CD4-positive, alpha-beta T cell treated with Interleukin-15 for 4 hours (primary cell): ENCODE results near the gene TRIM71.

ENCODE experiments used
- DNase-seq: peaks from one replicate; pipeline ENCODE4 v3.0.0-alpha.2; 2020; ENCODE audit warnings: low spot score

Gene TRIM71

DNA sequence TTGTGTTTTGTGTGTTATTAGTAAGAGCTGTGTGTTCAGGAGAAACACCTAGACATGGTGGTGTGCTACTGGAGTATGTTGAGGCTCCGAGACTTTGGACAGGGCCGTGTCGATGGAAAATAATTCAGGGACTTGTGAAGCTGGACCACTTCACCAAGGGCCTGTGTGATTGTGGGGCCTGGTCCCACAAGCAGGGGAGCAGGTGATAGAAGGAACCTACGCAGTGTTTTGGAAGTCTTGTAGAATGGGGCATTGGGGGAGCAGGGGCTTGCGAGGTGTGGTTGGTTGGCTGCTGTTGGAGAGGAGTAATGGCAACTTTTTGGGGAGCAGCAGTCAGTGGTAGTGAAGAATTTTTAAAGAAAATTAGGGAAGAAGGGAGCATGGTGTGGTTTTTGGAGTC, 48.7 kb downstream of the TRIM71 start:
- no peak for DNase-seq

GRCh38 chr3:32867954-32868353, 50.2 kb downstream of the TRIM71 start:
- DNase-seq = no peak

DNA sequence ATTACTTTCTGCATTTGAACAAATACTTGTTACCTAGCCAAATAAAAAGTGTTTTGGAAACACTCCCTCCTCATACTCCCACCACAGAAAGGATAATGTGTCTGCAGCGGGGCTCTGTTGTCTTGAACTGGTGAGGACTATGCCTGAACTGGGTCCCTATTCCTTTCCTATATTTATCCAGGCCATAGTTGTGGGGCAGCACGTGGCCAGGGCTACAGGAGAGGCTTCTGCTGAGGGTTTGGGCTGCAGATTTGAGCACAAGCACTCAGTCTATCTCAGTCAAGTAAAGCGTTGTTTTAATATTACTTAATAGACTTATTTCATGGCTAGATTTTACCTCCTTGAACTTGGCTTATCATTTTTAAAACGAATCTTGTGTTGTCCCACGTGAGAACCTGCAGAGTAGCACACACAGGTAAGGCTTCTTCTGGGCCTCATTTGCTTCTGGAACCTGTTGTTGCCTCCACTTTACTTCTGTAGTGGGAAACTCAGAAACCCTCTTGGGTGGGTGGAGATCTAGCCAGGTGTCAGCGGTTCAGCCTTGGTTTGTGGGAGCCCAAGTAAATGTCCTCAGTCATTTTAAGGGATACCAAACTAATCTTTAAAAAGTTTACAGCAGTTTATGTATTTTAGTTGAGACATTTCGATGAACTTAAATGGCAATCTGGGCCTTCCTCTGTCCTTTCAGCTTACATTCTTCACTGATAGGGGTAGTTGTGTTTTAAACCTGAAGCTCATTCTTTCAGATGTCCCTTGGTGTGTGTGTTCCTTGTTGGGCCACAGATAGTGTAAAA, 51.1 kb downstream of the TRIM71 start:
- no peak for DNase-seq

DNA sequence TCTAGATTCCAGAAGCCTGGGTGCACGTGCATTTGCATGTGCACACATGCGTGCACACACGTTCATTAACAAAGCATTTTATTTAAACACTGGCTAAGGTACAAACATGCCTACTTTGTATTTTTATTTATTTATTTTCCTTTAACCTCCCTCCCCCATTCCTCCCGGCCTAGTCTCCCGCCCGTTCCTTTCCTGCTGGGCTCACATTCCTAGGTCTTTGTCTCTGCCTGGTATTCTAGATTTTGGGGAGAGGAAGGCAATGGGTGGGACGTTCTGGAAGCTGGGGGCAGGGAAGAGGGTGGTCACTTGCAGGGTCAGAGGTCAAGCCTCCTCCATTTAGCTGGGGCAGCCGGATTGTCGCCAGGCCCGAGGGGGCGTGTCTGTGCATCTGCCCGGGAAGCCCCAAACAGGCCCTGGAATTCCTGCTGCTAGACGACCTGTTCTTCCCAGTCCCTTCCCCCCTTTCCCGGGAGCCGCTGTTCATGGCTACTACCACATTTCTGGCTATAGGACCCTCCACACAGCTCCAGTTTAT, 51.8 kb downstream of the TRIM71 start:
- no peak for DNase-seq

DNA sequence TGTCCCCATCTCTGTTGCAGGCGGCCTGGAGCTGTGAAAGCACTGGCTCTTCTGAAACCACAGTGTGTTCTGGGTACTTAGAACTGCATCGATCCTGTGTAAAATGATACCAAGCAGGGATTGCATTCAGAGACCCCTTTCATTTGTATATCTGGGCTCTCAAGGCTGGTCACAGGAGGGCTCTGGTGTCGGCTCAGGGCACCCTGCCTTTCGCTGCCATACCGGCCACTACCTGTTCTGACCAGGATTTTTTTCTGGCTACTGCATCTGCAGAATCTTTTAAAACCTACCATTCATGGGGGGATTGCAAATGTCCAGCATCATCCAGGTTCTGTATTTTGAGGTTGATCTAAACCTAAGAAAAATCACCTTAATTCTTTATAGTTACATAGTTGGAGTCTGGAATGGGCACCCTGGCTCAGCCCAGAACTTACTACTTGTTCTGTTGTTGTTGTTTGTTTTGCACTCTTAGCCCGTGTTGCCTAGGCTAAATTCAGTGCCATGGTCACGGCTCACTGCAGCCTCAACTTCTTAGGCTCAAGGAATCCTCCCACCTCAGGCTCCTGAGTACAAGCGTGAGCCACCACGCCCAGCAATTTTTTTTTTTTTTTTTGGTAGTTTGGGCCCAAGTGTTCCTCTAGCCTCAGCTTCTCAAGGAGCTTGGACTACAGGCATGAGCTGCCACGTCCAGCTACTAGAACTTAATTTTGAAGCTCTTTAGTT, 52.7 kb downstream of the TRIM71 start:
- DNase-seq = no peak

- DNase-seq = no peak
Observed at GRCh38 chr3:32871273-32871672, 53.5 kb downstream of the TRIM71 start.

- DNase-seq = no peak
Observed at GRCh38 chr3:32872487-32873382, 54.9 kb downstream of the TRIM71 start.

- no peak for DNase-seq
Observed at GRCh38 chr3:32873531-32874130, 55.8 kb downstream of the TRIM71 start.

DNA sequence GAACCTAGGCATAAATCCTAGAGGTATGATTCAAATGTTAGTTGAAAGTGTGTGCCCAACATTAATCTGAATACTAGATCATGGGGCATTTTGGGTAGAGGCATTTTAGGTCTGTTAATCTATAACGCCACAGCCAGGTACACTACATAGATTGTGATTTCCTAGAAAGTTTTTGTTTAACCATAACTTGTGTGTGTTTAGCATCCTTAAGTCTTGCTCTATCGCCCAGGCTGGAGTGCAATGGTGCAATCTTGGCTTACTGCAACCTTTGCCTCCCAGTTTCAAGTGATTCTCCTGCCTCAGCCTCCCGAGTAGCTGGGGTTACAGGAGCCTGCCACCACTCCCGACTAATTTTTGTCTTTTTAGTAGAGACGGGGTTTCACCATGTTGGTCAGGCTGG, 59.1 kb downstream of the TRIM71 start:
- no peak for DNase-seq

- DNase-seq = no peak
Observed at GRCh38 chr3:32877598-32877997, 59.8 kb downstream of the TRIM71 start.

DNA sequence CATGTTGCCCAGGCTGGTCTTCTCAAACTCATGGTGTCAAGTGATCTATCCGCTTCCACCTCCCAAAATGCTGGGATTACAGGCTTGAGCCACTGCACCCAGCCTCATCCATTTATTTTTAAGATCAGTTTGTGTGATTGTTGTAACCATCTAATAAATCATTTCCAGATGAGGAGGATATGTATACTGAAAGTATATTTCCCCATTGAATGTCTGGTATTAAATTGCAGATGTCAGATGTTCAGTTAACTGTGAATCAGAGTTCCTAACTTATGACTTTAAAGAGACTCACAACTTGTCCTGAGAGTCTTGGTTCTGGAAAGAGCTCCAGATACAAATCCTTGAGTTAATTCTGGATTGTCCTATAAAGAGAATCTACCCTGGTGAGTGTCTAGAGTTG, 62.4 kb downstream of the TRIM71 start:
- no peak for DNase-seq

- no peak for DNase-seq
Observed at GRCh38 chr3:32881624-32882023, 63.8 kb downstream of the TRIM71 start.

DNA sequence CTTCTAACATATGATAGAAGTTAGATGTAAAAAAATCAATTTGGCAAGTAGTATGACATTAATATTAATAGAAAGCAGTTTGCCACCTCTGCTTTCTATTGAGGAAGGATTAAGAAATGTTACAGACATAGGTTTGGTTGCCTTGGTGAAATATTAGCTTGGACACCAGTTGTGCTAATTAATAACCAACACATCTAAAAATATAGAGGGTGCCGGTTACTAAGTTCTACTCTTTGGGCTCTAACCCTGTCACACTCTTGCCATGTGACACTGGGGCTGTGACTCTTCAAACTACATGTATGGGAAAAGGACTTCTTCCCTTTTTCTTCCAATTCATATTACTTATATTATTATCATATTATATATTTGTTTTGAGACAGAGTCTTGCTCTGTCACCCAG, 64.4 kb downstream of the TRIM71 start:
- DNase-seq = no peak

- DNase-seq = no peak
Observed at GRCh38 chr3:32882603-32883025, 64.8 kb downstream of the TRIM71 start.

DNA sequence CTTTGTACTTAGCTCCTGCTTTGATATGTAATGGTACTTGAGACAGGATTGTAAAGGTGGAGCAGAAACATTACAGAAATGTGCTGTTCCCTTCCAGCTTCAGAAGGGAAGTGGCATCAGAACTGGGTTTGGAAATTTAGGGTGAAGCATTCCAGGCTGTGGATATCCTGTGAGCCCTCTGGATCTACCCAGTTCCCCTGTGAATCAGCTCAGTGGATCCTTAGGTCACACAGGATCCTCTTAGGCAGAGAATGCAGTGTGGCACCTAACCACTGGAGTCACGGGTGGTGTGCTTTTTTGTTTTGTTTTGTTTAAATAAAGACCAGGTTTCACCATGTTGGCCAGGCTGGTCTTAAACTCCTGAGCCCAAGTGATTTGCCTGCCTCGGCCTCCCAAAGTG, 66.0 kb downstream of the TRIM71 start:
- no peak for DNase-seq

DNA sequence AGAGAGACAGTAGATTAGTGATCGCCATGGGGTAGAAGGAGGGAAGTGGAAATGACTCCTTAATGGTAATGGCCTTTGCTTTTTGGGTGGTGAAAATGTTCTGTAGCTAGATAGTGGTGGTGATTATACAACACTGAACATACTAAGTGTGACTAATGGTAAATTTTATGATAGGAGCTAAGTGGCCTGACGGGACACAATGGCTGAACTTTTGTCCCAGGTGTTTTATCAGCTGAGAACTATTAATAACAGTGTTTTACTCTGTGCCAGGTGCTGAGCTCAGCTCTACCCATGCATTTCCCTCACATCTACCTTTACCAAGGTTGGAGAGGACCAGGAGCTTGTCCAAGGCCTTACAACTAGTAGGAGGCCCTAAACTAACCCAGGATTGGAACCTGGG, 66.8 kb downstream of the TRIM71 start:
- no peak for DNase-seq

DNA sequence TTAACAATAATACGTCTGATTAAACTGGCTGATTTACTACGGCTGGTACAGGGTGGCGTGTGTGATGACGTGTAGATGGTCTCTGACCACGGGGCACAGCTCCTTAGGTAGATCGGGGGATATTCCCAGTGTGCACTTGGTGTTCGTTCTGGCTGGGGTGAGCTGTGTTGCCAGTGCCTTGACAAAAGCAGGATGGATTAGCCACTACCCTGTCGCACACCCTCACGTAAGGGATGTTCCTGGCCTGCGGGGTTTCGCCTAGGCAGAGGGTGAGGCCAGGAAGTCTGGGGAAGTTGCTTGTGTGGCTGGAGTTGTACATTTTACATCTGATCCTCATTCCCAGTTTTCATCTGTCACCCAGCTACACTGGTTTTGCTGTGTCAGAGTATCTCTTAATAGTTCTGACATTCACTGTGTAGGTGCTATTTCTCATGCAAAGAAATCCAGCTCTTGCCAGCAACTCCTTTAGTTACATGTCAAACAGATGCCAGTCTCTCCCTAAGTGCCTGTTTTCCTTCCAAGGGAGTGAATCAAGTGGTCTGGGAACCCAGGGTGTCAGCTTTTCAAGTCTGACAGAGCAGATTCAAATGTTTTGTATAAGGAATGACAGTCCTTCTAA, 67.6 kb downstream of the TRIM71 start:
- no peak for DNase-seq

DNA sequence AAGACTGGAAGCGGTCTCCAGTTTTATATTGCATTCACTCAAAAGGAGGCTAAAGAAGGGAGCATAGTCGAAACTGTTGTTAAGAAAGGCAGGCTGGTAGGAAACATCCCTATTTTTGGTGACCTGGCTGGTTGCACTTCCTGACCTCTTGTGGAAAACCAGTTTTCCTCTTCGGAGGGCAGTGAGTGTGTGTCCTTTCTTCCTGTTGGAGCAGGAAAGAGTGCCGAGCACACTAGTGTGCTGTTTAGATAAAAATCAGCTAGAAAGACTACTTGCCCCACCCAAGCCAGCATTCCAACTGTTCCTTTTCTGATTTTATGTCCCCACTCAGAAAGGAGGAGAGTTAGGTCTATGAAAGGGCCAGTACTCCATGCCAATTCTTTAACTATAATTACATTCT, 68.5 kb downstream of the TRIM71 start:
- no peak for DNase-seq

DNA sequence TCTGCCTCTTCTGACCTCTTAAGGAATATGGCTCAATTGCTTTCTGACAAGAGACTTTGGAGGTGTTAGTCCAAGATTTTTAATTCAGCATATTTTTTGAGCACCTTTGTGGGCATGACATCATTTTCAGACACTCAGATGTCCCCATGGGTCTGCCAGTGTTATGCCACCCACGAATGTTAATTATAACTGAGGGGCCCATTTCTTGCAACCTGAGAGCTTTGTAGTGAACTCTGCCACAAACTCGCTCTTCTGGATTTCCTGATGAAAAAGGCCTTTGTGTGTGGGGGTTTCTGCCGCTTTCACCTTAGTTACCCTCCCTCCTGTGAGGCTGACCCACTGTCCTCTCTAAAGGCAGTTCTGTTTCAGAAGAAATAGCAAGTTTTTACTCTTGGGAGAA, 69.1 kb downstream of the TRIM71 start:
- no peak for DNase-seq

- no peak for DNase-seq
Observed at GRCh38 chr3:32888739-32889138, 70.9 kb downstream of the TRIM71 start.
